Naive thymus-derived CD4-positive, alpha-beta T cell (primary cell): ENCODE results near the gene HLA-DOB. TPM values are rescaled to one million over a fixed set of nuclear protein-coding genes. Genes with fewer than 3 reads are reported as not detected.

Source experiments
- ATAC-seq: fragments of 150-1000 bp; cut with Tn5 transposase; 2 replicates; pipeline ENCODE4 v1.10.0; 2021; ENCODE audit warnings: mild to moderate bottlenecking, moderate library complexity
- CTCF ChIA-PET: fragments of 350-600 bp; sonication (Branson Sonifier 250); formaldehyde crosslinking; loops from one replicate; lab custom pipeline; 2021; ENCODE audit warnings: antibody characterized with exemption; lab: Charles Lee
- POLR2A ChIA-PET: fragments of 350-600 bp; sonication (Branson Sonifier 250); formaldehyde crosslinking; loops from one replicate; lab custom pipeline; 2021; ENCODE audit warnings: antibody characterized with exemption, inconsistent platforms; lab: Charles Lee
- DNase-seq, 9 donors: peaks; one replicate each; pipeline versions ENCODE4 v3.0.0 to v3.0.0-alpha.2; 2020 to 2022; ENCODE audit warnings: mixed read lengths in 1 of 9
- H3K27ac ChIP-seq: one replicate; pipeline ENCODE4 v1.7.0; 2013; ENCODE audit warnings: mild to moderate bottlenecking, low read depth, low read length, moderate library complexity
- H3K27me3 ChIP-seq, 2 donors: one replicate each; pipeline ENCODE4 v1.7.0; 2013; ENCODE audit warnings: low read length in 2 of 2, mild to moderate bottlenecking in 2 of 2, moderate library complexity in 2 of 2; ENCODE audit not compliant: control insufficient read depth in 2 of 2, insufficient read depth in 2 of 2
- H3K36me3 ChIP-seq, 3 experiments: 1 replicate in 2 of 3; 2 replicates in 1 of 3; pipeline ENCODE4 v1.7.0; 2013; ENCODE audit warnings: low read length in 3 of 3, mild to moderate bottlenecking in 3 of 3, moderate library complexity in 1 of 3; ENCODE audit not compliant: insufficient read depth in 3 of 3, control insufficient read depth in 2 of 3
- H3K4me1 ChIP-seq, 2 donors: one replicate each; pipeline ENCODE4 v1.7.0; 2013; ENCODE audit warnings: low read length in 2 of 2, mild to moderate bottlenecking in 2 of 2, moderate library complexity in 1 of 2; ENCODE audit not compliant: control insufficient read depth in 2 of 2, insufficient read depth in 2 of 2
- H3K4me3 ChIP-seq: 2 replicates; pipeline ENCODE4 v1.7.0; 2013; ENCODE audit warnings: mild to moderate bottlenecking, low read length
- H3K9me3 ChIP-seq, 3 experiments: 1 replicate in 2 of 3; 2 replicates in 1 of 3; pipeline ENCODE4 v1.7.0; 2013; ENCODE audit warnings: low read length in 3 of 3; ENCODE audit not compliant: control insufficient read depth in 2 of 3
- H3K27ac Mint-ChIP-seq, 9 donors: one replicate each; pipeline ENCODE4 v1.8.0; 2020 to 2022; ENCODE audit warnings: mixed read lengths in 9 of 9, mild to moderate bottlenecking in 8 of 9, moderate library complexity in 5 of 9, inconsistent platforms in 2 of 9
- H3K27me3 Mint-ChIP-seq, 5 donors: one replicate each; pipeline ENCODE4 v1.8.0; 2021 to 2022; ENCODE audit warnings: mixed read lengths in 5 of 5, mild to moderate bottlenecking in 1 of 5
- H3K36me3 Mint-ChIP-seq, 5 donors: one replicate each; pipeline ENCODE4 v1.8.0; 2020 to 2022; ENCODE audit warnings: mixed read lengths in 5 of 5, mild to moderate bottlenecking in 3 of 5, inconsistent platforms in 1 of 5
- H3K4me1 Mint-ChIP-seq, 7 donors: one replicate each; pipeline ENCODE4 v1.8.0; 2020 to 2022; ENCODE audit warnings: mixed read lengths in 7 of 7, mild to moderate bottlenecking in 3 of 7, inconsistent platforms in 1 of 7
- H3K4me3 Mint-ChIP-seq, 10 donors: one replicate each; pipeline ENCODE4 v1.8.0; 2020 to 2022; ENCODE audit warnings: mild to moderate bottlenecking in 10 of 10, mixed read lengths in 10 of 10, moderate library complexity in 6 of 10, inconsistent platforms in 2 of 10
- H3K9me3 Mint-ChIP-seq, 11 donors: one replicate each; pipeline ENCODE4 v1.8.0; 2020 to 2022; ENCODE audit warnings: mixed read lengths in 11 of 11, mild to moderate bottlenecking in 4 of 11, inconsistent platforms in 1 of 11, moderate library complexity in 1 of 11
- intact Hi-C, 2 donors: fragments of 100-400 bp; cut with micrococcal nuclease; formaldehyde crosslinking; loops; one replicate each; pipeline ENCODE4 v1.15.1; 2023
- polyA plus RNA-seq, 2 donors: library from polyadenylated mRNA; unstranded; fragments of 300-500 nt; fragmentation: Illumina TruSeq; gene quantifications; one replicate each; pipeline ENCODE4 v1.2.3, GENCODE V29; 2021
- total RNA-seq, 6 experiments: library from RNA in 5 of 6; stranded (reverse) in 5 of 6; gene quantifications; 1 replicate in 5 of 6; 2 replicates in 1 of 6; pipeline ENCODE4 v1.2.3 and lab custom pipeline; 2021 to 2026

Gene HLA-DOB
- total and polyA plus RNA-seq, 7 experiments from 2014 or later, result 0.48 to 7.7 (median 2.3) TPM

DNA sequence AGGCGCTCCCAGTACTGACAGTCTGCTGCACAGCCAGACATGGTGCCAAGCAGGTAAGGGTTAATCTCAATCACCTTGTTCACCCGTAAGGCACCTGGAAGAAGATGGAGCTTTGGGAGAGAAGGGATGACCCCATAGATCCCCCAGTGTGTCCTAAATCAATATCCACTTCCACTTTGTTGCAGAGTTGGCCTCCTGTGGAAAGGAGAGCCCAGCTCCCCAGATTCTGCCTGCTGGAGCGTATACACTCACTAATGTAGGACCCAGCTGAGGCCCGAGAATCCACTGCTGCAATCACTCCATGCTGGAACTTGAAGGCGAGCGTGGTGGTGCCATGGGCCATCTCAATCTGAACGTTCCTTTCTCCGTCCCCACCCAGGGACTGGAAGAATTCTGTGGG is 25.9 kb upstream of the HLA-DOB start:
- peak overlapping the region; percentile 92 to 99 (median 98) for H3K4me3 Mint-ChIP-seq
- peak overlapping the region; percentile 97 for H3K4me3 ChIP-seq
- ATAC-seq (no peak), DNase-seq (no peak)
- peaks cover 17 to 73% (median 48%) of the 10 kb centered on the region in 5 donors for H3K36me3 Mint-ChIP-seq
- ChIA-PET CTCF (interaction anchor here (0.6 to 9.7 kb wide), 4 partner anchors 14 to 107 kb away, joined by 3 to 241 read pairs (median 90); partner anchors contain the start of genes PSMB9 and TAP1), POLR2A (interaction anchor here (0.8 to 11.4 kb wide), 9 partner anchors 8 to 871 kb away, joined by 3 to 662 read pairs (median 4); partner anchors contain the start of genes BRD2, DXO, PSMB9 and TAP1)
- H3K4me1 ChIP-seq, result peaks cover 61 to 62% of the 10 kb centered on the region in 2 donors
- intact Hi-C loops, result loop anchor here (5.0 to 10.0 kb wide), 5 partner anchors 360 to 1395 kb away; partner anchors contain the start of genes ATF6B (in 1 of the 2), EHMT2 (in 1 of the 2), HMGA1 (in 1 of the 2) and HSD17B8 (in 1 of the 2)
- H3K27me3 ChIP-seq, result no peaks in the 10 kb centered on the region
- H3K27ac ChIP-seq, result peak overlapping the region; percentile 97
- peaks cover 28 to 51% (median 43%) of the 10 kb centered on the region in 3 experiments for H3K36me3 ChIP-seq
- no peaks in the 10 kb centered on the region for H3K9me3 ChIP-seq
- H3K9me3 Mint-ChIP-seq, result peaks cover 0 to 2% (median 0%) of the 10 kb centered on the region in 11 donors
- H3K4me1 Mint-ChIP-seq, result peaks cover 53 to 76% (median 66%) of the 10 kb centered on the region in 7 donors
- H3K27me3 Mint-ChIP-seq, result no peaks in the 10 kb centered on the region
- H3K27ac Mint-ChIP-seq, result peak overlapping the region; percentile 99 to 100 (median 100)

GRCh38 chr6:32842021-32842650 is 25.3 kb upstream of the HLA-DOB start:
- H3K27me3 ChIP-seq, result no peaks in the 10 kb centered on the region
- ATAC-seq (no peak), DNase-seq (no peak)
- no peaks in the 10 kb centered on the region for H3K27me3 Mint-ChIP-seq
- peaks cover 23 to 46% (median 37%) of the 10 kb centered on the region in 3 experiments for H3K36me3 ChIP-seq
- peak overlapping the region; percentile 76 to 100 (median 100) for H3K27ac Mint-ChIP-seq
- H3K27ac ChIP-seq, result peak overlapping the region; percentile 97
- H3K9me3 Mint-ChIP-seq, result peaks cover 0 to 1% (median 0%) of the 10 kb centered on the region in 11 donors
- POLR2A ChIA-PET, result interaction anchor here (0.8 to 11.4 kb wide), 9 partner anchors 9 to 870 kb away, joined by 3 to 662 read pairs (median 4); partner anchors contain the start of genes BRD2, DXO, PSMB9 and TAP1
- peaks cover 53 to 76% (median 66%) of the 10 kb centered on the region in 7 donors for H3K4me1 Mint-ChIP-seq
- intact Hi-C loops, result loop anchor here (5.0 to 10.0 kb wide), 5 partner anchors 360 to 1395 kb away; partner anchors contain the start of genes ATF6B (in 1 of the 2), EHMT2 (in 1 of the 2), HMGA1 (in 1 of the 2) and HSD17B8 (in 1 of the 2)
- no peaks in the 10 kb centered on the region for H3K9me3 ChIP-seq
- H3K4me1 ChIP-seq, result peaks cover 59 to 62% of the 10 kb centered on the region in 2 donors
- H3K4me3 ChIP-seq, result peak overlapping the region; percentile 97
- peaks cover 12 to 73% (median 42%) of the 10 kb centered on the region in 5 donors for H3K36me3 Mint-ChIP-seq
- H3K4me3 Mint-ChIP-seq, result peak overlapping the region; percentile 92 to 99 (median 98)
- CTCF ChIA-PET, result interaction anchor here (0.6 to 9.7 kb wide), 4 partner anchors 14 to 108 kb away, joined by 3 to 241 read pairs (median 90); partner anchors contain the start of genes PSMB9 and TAP1

DNA sequence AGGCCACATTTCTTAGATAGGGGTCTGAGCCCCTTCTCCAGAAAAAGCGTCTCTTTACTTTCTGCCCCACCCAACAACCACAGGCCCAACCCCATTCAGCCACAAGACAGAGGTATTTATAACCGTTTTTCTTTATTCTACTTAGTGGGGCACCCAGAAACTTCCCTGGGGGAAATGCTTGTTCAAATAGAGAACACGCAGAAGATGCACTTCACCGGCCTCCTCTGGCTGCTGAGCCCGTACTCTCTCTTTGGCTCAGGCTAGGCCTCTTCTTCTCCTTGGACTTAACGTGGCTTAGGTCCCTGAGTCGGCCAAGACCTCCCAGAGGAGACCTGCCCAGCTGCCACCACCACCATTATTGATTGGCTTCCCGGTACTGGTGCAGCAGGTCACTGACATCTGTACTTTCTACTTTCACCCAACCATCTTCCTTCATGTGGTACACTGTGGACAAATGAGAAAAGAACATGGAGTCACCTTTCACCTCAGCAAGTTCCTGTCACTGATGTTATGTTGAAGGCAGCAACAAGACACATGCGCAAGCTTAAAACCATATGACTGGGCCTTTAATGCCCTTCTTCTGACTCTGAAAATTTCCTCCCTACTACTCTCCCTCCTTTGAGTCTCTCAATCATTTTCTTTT is 23.9 kb upstream of the HLA-DOB start:
- intact Hi-C loops, result loop anchor here (5.0 to 10.0 kb wide), 5 partner anchors 362 to 1397 kb away; partner anchors contain the start of genes ATF6B (in 1 of the 2), EHMT2 (in 1 of the 2), HMGA1 (in 1 of the 2) and HSD17B8 (in 1 of the 2)
- no peaks in the 10 kb centered on the region for H3K9me3 ChIP-seq
- DNase-seq (peak in 5 of 9 donors; percentile 10 to 26 (median 13)), ATAC-seq (no peak)
- H3K27ac Mint-ChIP-seq, result peak overlapping the region; percentile 81 to 100 (median 95)
- ChIA-PET POLR2A (interaction anchor here (0.7 to 11.4 kb wide), 12 partner anchors 9 to 577 kb away, joined by 3 to 662 read pairs (median 4); partner anchors contain the start of genes BRD2, CUTA, HLA-DMB and PSMB9), CTCF (interaction anchor here (6.7 to 9.7 kb wide), 2 partner anchors 16 to 27 kb away, joined by 177 to 241 read pairs; partner anchors contain the start of genes PSMB9 and TAP1)
- H3K4me1 Mint-ChIP-seq, result peaks cover 57 to 76% (median 66%) of the 10 kb centered on the region in 7 donors
- H3K27me3 ChIP-seq, result no peaks in the 10 kb centered on the region
- H3K27ac ChIP-seq, result peak overlapping the region; percentile 97
- peaks cover 13 to 72% (median 43%) of the 10 kb centered on the region in 5 donors for H3K36me3 Mint-ChIP-seq
- no peaks in the 10 kb centered on the region for H3K27me3 Mint-ChIP-seq
- H3K9me3 Mint-ChIP-seq, result peaks cover 0 to 1% (median 0%) of the 10 kb centered on the region in 11 donors
- H3K4me3 Mint-ChIP-seq, result peak overlapping the region; percentile 48 to 99 (median 80)
- peaks cover 12 to 42% (median 24%) of the 10 kb centered on the region in 3 experiments for H3K36me3 ChIP-seq
- H3K4me1 ChIP-seq, result peaks cover 52 to 61% of the 10 kb centered on the region in 2 donors
- H3K4me3 ChIP-seq, result peak overlapping the region; percentile 15

- peaks cover 60 to 82% (median 74%) of the 10 kb centered on the region in 7 donors for H3K4me1 Mint-ChIP-seq
- Histone ChIP-seq H3K9me3 (no peaks in the 10 kb centered on the region), H3K27ac (peak overlapping the region; percentile 97), H3K27me3 (no peaks in the 10 kb centered on the region), H3K4me1 (peaks cover 52 to 64% of the 10 kb centered on the region in 2 donors), H3K36me3 (peaks cover 16 to 56% (median 20%) of the 10 kb centered on the region in 3 experiments), H3K4me3 (no peak overlapping the region)
- peak overlapping the region in 6 of 10 donors; percentile 3 to 98 (median 64) for H3K4me3 Mint-ChIP-seq
- intact Hi-C loops, result no loop called here
- CTCF ChIA-PET, result interaction anchor here (0.6 to 9.7 kb wide), 14 partner anchors 11 to 174 kb away, joined by 3 to 241 read pairs (median 6); partner anchors contain the start of genes HLA-DMA, PSMB9 and TAP1
- ATAC-seq (no peak), DNase-seq (no peak)
- peaks cover 23 to 70% (median 38%) of the 10 kb centered on the region in 5 donors for H3K36me3 Mint-ChIP-seq
- POLR2A ChIA-PET, result interaction anchor here (0.6 to 11.4 kb wide), 10 partner anchors 11 to 717 kb away, joined by 3 to 662 read pairs (median 14); partner anchors contain the start of genes BRD2, HLA-DMA, HLA-DMB and PSMB9
- no peaks in the 10 kb centered on the region for H3K27me3 Mint-ChIP-seq
- peak overlapping the region; percentile 89 to 100 (median 99) for H3K27ac Mint-ChIP-seq
- peaks cover 0 to 1% (median 0%) of the 10 kb centered on the region in 11 donors for H3K9me3 Mint-ChIP-seq
Measured at GRCh38 chr6:32839356-32839755, 22.6 kb upstream of the HLA-DOB start.

DNA sequence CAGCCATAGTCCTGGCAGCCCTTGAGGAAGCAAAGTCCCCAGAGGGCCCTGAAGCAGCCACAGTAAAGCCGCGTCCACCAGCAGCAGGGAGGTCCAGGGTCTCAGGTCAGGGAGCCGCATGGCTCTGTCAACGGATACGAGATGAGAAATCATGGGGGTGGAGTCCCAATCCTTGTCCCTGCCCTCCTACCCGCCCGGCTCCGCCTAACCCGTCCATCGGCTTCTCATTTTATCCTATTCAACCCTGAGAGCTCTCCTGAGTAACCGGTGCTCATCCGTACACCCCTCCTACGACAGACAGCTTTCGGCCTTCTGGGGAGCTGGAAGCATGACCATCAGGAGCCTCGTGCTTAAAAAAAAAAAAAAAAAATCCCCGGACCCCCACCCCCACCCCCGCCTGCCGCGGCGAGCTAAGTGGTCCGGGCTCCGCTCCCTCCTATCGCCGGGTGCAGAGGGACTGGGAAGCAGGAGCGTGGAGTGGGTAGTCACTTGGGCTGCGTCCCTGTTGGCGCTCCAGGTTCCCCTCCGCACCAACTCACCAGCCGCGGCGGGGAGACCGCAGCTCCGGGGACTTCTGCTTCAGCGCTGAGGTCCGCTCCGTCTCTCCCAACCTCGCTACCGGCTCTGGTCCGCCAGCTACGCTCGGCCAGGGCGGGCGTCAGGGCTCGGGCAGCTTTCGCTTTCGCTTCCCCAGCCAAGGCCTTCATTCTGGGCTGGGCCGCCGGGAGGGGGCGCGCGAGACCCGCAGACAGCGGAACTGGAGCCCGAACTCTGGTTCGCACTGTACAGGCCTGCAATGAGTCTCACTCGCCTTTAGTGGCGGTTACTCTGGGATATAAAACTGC is 21.5 kb upstream of the HLA-DOB start, which contains the start of gene TAP2:
TAP2 (minus strand) TSS at position 626 of the 845 bp plus-strand sequence; CDS start at position 120, 506 bp downstream.
- Mint-ChIP-seq H3K9me3 (peaks cover 0 to 1% (median 0%) of the 10 kb centered on the region in 11 donors), H3K27ac (peak within 1 kb of the TSS; percentile 89 to 100 (median 99)), H3K4me3 (peak within 1 kb of the TSS; percentile 85 to 98 (median 93)), H3K27me3 (no peaks in the 10 kb centered on the region), H3K4me1 (peaks cover 71 to 92% (median 84%) of the 10 kb centered on the region in 7 donors), H3K36me3 (peaks cover 33 to 70% (median 44%) of the 10 kb centered on the region in 5 donors)
- intact Hi-C loops, result loop anchor here (1.0 kb wide), 5 partner anchors 16 to 133 kb away; partner anchors contain the start of genes PSMB9 (in 2 of the 2) and BRD2 (in 1 of the 2)
- Histone ChIP-seq H3K4me3 (peak within 1 kb of the TSS; percentile 87), H3K36me3 (peaks cover 20 to 59% (median 23%) of the 10 kb centered on the region in 3 experiments), H3K27ac (peak within 1 kb of the TSS; percentile 97), H3K27me3 (no peaks in the 10 kb centered on the region), H3K4me1 (peaks cover 52 to 64% of the 10 kb centered on the region in 2 donors), H3K9me3 (no peaks in the 10 kb centered on the region)
- POLR2A ChIA-PET, result interaction anchor here (0.6 to 11.4 kb wide), 22 partner anchors 11 to 1186 kb away, joined by 3 to 662 read pairs (median 5); partner anchors contain the start of genes BAG6, BRD2, HLA-DMA and HLA-DMB
- peak; percentile 97 for ATAC-seq
- CTCF ChIA-PET, result interaction anchor here (0.6 to 9.7 kb wide), 25 partner anchors 10 to 585 kb away, joined by 3 to 241 read pairs (median 4); partner anchors contain the start of genes HLA-DMA, PSMB9 and TAP1
- peak; percentile 93 to 100 (median 97) for DNase-seq
